ENCODE data around the gene FNIP2. TPM values are rescaled to one million over a fixed set of nuclear protein-coding genes. Genes with fewer than 3 reads are reported as not detected.

Gene FNIP2
- total RNA-seq, 1 donor from 2014 or later = 56.0 TPM

GRCh38 chr4:158850371-158850770, 81.5 kb downstream of the FNIP2 start:
- no peak for TF ChIP-seq CTCF (IDR thresholded peaks at IDR 0.05; ENCODE audit: unreplicated experiment)
- Mint-ChIP-seq H3K27ac (no peak overlapping the region), H3K4me1 (ENCODE audit: low read depth) (peaks cover 24% of the 10 kb centered on the region), H3K27me3 (no peaks in the 10 kb centered on the region), H3K36me3 (ENCODE audit: insufficient read depth) (peaks cover 7% of the 10 kb centered on the region), H3K4me3 (ENCODE audit: low read depth) (no peak overlapping the region), H3K9me3 (ENCODE audit: low read depth) (no peaks in the 10 kb centered on the region)
- no peak for DNase-seq (ENCODE audit: low spot score, unreplicated experiment)

GRCh38 chr4:158850800-158851644, 82.2 kb downstream of the FNIP2 start:
- TF ChIP-seq CTCF (IDR thresholded peaks at IDR 0.05; ENCODE audit: unreplicated experiment) = peak; percentile 79
- no peaks in the 10 kb centered on the region for H3K9me3 Mint-ChIP-seq (ENCODE audit: low read depth)
- H3K27me3 Mint-ChIP-seq = no peaks in the 10 kb centered on the region
- no peak overlapping the region for H3K4me3 Mint-ChIP-seq (ENCODE audit: low read depth)
- peaks cover 17% of the 10 kb centered on the region for H3K4me1 Mint-ChIP-seq (ENCODE audit: low read depth)
- no peak overlapping the region for H3K27ac Mint-ChIP-seq
- no peak for DNase-seq (ENCODE audit: low spot score, unreplicated experiment)
- peaks cover 7% of the 10 kb centered on the region for H3K36me3 Mint-ChIP-seq (ENCODE audit: insufficient read depth)

GRCh38 chr4:158854236-158854635, 85.4 kb downstream of the FNIP2 start:
- peaks cover 4% of the 10 kb centered on the region for H3K36me3 Mint-ChIP-seq (ENCODE audit: insufficient read depth)
- TF ChIP-seq CTCF (IDR thresholded peaks at IDR 0.05; ENCODE audit: unreplicated experiment) = no peak
- no peaks in the 10 kb centered on the region for H3K27me3 Mint-ChIP-seq
- peak overlapping the region; percentile 59 for H3K27ac Mint-ChIP-seq
- peaks cover 9% of the 10 kb centered on the region for H3K4me1 Mint-ChIP-seq (ENCODE audit: low read depth)
- H3K4me3 Mint-ChIP-seq (ENCODE audit: low read depth) = no peak overlapping the region
- no peak for DNase-seq (ENCODE audit: low spot score, unreplicated experiment)
- no peaks in the 10 kb centered on the region for H3K9me3 Mint-ChIP-seq (ENCODE audit: low read depth)

GRCh38 chr4:158856852-158857251, 88.0 kb downstream of the FNIP2 start:
- no peak overlapping the region for H3K27ac Mint-ChIP-seq
- no peaks in the 10 kb centered on the region for H3K27me3 Mint-ChIP-seq
- H3K36me3 Mint-ChIP-seq (ENCODE audit: insufficient read depth) = peaks cover 14% of the 10 kb centered on the region
- TF ChIP-seq CTCF (IDR thresholded peaks at IDR 0.05; ENCODE audit: unreplicated experiment) = peak; percentile 63
- no peaks in the 10 kb centered on the region for H3K9me3 Mint-ChIP-seq (ENCODE audit: low read depth)
- H3K4me1 Mint-ChIP-seq (ENCODE audit: low read depth) = peaks cover 2% of the 10 kb centered on the region
- no peak for DNase-seq (ENCODE audit: low spot score, unreplicated experiment)
- no peak overlapping the region for H3K4me3 Mint-ChIP-seq (ENCODE audit: low read depth)

GRCh38 chr4:158857951-158858350, 89.1 kb downstream of the FNIP2 start:
- no peak for DNase-seq (ENCODE audit: low spot score, unreplicated experiment)
- Mint-ChIP-seq H3K4me1 (ENCODE audit: low read depth) (peaks cover 2% of the 10 kb centered on the region), H3K27me3 (no peaks in the 10 kb centered on the region), H3K9me3 (ENCODE audit: low read depth) (no peaks in the 10 kb centered on the region), H3K36me3 (ENCODE audit: insufficient read depth) (peaks cover 20% of the 10 kb centered on the region), H3K4me3 (ENCODE audit: low read depth) (no peak overlapping the region), H3K27ac (no peak overlapping the region)
- TF ChIP-seq CTCF (IDR thresholded peaks at IDR 0.05; ENCODE audit: unreplicated experiment) = no peak
